CD4-positive, alpha-beta T cell treated with Interleukin-6 for 4 hours (primary cell): ENCODE results near the gene REC114.
"Not testable (repeated sequence)": the region's sequence is repeated elsewhere in the genome, so short reads cannot be mapped to it uniquely, and the experiment has no call there.

Experiments used
- DNase-seq: peaks from one replicate; pipeline ENCODE4 v3.0.0-alpha.2; 2020; ENCODE audit warnings: mixed read lengths

REC114 gene

GRCh38 chr15:73538123-73538522, 95.2 kb downstream of the REC114 start:
- no peak for DNase-seq

GRCh38 chr15:73538563-73539211, 95.7 kb downstream of the REC114 start:
- no peak for DNase-seq

GRCh38 chr15:73539212-73540128, 96.5 kb downstream of the REC114 start:
- DNase-seq, result no peak

- no peak for DNase-seq
Measured at GRCh38 chr15:73540161-73540560, 97.2 kb downstream of the REC114 start.

- no peak for DNase-seq
Measured at GRCh38 chr15:73541479-73541878, 98.5 kb downstream of the REC114 start.

GRCh38 chr15:73548925-73549324, 106.0 kb downstream of the REC114 start:
- not testable (repeated sequence) for DNase-seq

- DNase-seq, result no peak
Measured at GRCh38 chr15:73550190-73550589, 107.2 kb downstream of the REC114 start.

GRCh38 chr15:73555080-73555479, 112.1 kb downstream of the REC114 start:
- no peak for DNase-seq

GRCh38 chr15:73558529-73558928, 115.6 kb downstream of the REC114 start:
- DNase-seq, result no peak

- peak; percentile 12 for DNase-seq
Measured at GRCh38 chr15:73560501-73561117, 117.6 kb downstream of the REC114 start.

- no peak for DNase-seq
Measured at GRCh38 chr15:73564255-73564654, 121.3 kb downstream of the REC114 start.

- no peak for DNase-seq
Measured at GRCh38 chr15:73567020-73567419, 124.1 kb downstream of the REC114 start.

GRCh38 chr15:73568564-73569280, 125.8 kb downstream of the REC114 start:
- DNase-seq, result no peak

- DNase-seq, result no peak
Measured at GRCh38 chr15:73569361-73569760, 126.4 kb downstream of the REC114 start.

GRCh38 chr15:73570355-73571032, 127.5 kb downstream of the REC114 start:
- DNase-seq, result no peak

- DNase-seq, result no peak
Measured at GRCh38 chr15:73571346-73571745, 128.4 kb downstream of the REC114 start.

GRCh38 chr15:73572296-73572695, 129.3 kb downstream of the REC114 start:
- no peak for DNase-seq

GRCh38 chr15:73573037-73573436, 130.1 kb downstream of the REC114 start:
- DNase-seq, result no peak

GRCh38 chr15:73573572-73573971, 130.6 kb downstream of the REC114 start:
- no peak for DNase-seq

GRCh38 chr15:73575636-73576247, 132.8 kb downstream of the REC114 start:
- no peak for DNase-seq

GRCh38 chr15:73577593-73577992, 134.6 kb downstream of the REC114 start:
- DNase-seq, result not testable (repeated sequence)

- no peak for DNase-seq
Measured at GRCh38 chr15:73578026-73578425, 135.1 kb downstream of the REC114 start.
